IMR-90 (cell line): ENCODE results near the gene BGLAP. TPM values are rescaled to one million over a fixed set of nuclear protein-coding genes. Genes with fewer than 3 reads are reported as not detected.
A peak's percentile ranks its signal among the peaks of the same experiment; 100 is the strongest.

Experiments used
- ATAC-seq: fragments of 200-7000 bp; cut with Tn5 transposase; 2 replicates; pipeline ENCODE4 v1.9.1; 2020; ENCODE audit warnings: low read depth, mild to moderate bottlenecking, moderate library complexity
- BruUV-seq: library from RNA; stranded (reverse); fragments of 400-500 nt; replicated peaks from 2 replicates; lab custom pipeline; 2021; lab: Mats Ljungman, UMichigan
- CTCF ChIA-PET: fragments of 300-600 bp; formaldehyde crosslinking; extraction: SDS; loops from one replicate; lab custom pipeline; 2021; ENCODE audit warnings: antibody characterized with exemption; lab: Yijun Ruan, JAX
- POLR2A ChIA-PET: fragments of 300-600 bp; sonication (Branson Sonifier 250); formaldehyde crosslinking; loops from one replicate; lab custom pipeline; 2022; ENCODE audit warnings: antibody characterized with exemption; ENCODE audit not compliant: unreplicated experiment; lab: Charles Lee
- DNase-seq: peaks from one replicate; pipeline ENCODE4 v3.0.0; 2013
- H2AFZ ChIP-seq: replicated peaks from 2 replicates; pipeline ENCODE3; 2013; ENCODE audit warnings: low read length, mild to moderate bottlenecking; ENCODE audit not compliant: poor library complexity
- H2AK5ac ChIP-seq: 2 replicates; pipeline ENCODE4 v1.6.1; 2013; ENCODE audit warnings: low read depth, low read length, inconsistent platforms
- H2AK9ac ChIP-seq: replicated peaks from 2 replicates; pipeline ENCODE3; 2013; ENCODE audit warnings: mild to moderate bottlenecking, low read depth, low read length, moderate library complexity; ENCODE audit not compliant: poor library complexity
- H2BK120ac ChIP-seq: 2 replicates; pipeline ENCODE4 v1.6.1; 2013; ENCODE audit warnings: low read depth, low read length, inconsistent platforms
- H2BK15ac ChIP-seq: 3 replicates; pipeline ENCODE4 v1.6.1; 2013; ENCODE audit warnings: low read depth, low read length, inconsistent platforms
- H2BK20ac ChIP-seq: 2 replicates; pipeline ENCODE4 v1.6.1; 2013; ENCODE audit warnings: low read depth, mild to moderate bottlenecking, inconsistent platforms, low read length, moderate library complexity
- H2BK5ac ChIP-seq: 2 replicates; pipeline ENCODE4 v1.6.1; 2013; ENCODE audit warnings: mild to moderate bottlenecking, low read depth, low read length, inconsistent platforms; ENCODE audit not compliant: poor library complexity, severe bottlenecking
- H3K14ac ChIP-seq: replicated peaks from 2 replicates; pipeline ENCODE4 v1.6.1; 2013; ENCODE audit warnings: low read depth, low read length, inconsistent platforms
- H3K18ac ChIP-seq: 2 replicates; pipeline ENCODE4 v1.6.1; 2013; ENCODE audit warnings: low read depth, low read length, control low read depth
- H3K23ac ChIP-seq: 2 replicates; pipeline ENCODE4 v1.6.1; 2013; ENCODE audit warnings: low read depth, low read length, inconsistent platforms
- H3K27ac ChIP-seq: 2 replicates; pipeline ENCODE4 v1.5.1; 2013; ENCODE audit warnings: mild to moderate bottlenecking, control low read depth, low read length; ENCODE audit not compliant: insufficient read depth
- H3K27me3 ChIP-seq: 2 replicates; pipeline ENCODE4 v1.6.1; 2013; ENCODE audit warnings: low read length; ENCODE audit not compliant: control insufficient read depth, insufficient read depth
- H3K36me3 ChIP-seq: 2 replicates; pipeline ENCODE4 v1.6.1; 2013; ENCODE audit warnings: low read length, mixed read lengths; ENCODE audit not compliant: control insufficient read depth, insufficient read depth
- H3K4ac ChIP-seq: 2 replicates; pipeline ENCODE4 v1.6.1; 2013; ENCODE audit warnings: low read depth, low read length, inconsistent platforms
- H3K4me1 ChIP-seq: 2 replicates; pipeline ENCODE4 v1.6.1; 2013; ENCODE audit warnings: low read length, mixed read lengths; ENCODE audit not compliant: control insufficient read depth, insufficient read depth
- H3K4me2 ChIP-seq: 2 replicates; pipeline ENCODE4 v1.6.1; 2013; ENCODE audit warnings: low read depth, mild to moderate bottlenecking, control low read depth, low read length, moderate library complexity
- H3K4me3 ChIP-seq: 2 replicates; pipeline ENCODE4 v1.5.1; 2013; ENCODE audit warnings: low read depth, mild to moderate bottlenecking, control low read depth, low read length, moderate library complexity; ENCODE audit not compliant: insufficient read depth
- H3K56ac ChIP-seq: 2 replicates; pipeline ENCODE4 v1.6.1; 2013; ENCODE audit warnings: low read length, inconsistent platforms; ENCODE audit not compliant: insufficient read depth; ENCODE audit errors: extremely low read depth
- H3K79me1 ChIP-seq, 2 experiments: 2 replicates each; pipeline ENCODE4 v1.6.1; 2013; ENCODE audit warnings: low read length in 2 of 2, inconsistent platforms in 1 of 2, low read depth in 1 of 2
- H3K9ac ChIP-seq: 2 replicates; pipeline ENCODE4 v1.6.1; 2013; ENCODE audit warnings: low read depth, low read length, control low read depth
- H3K9me1 ChIP-seq: 2 replicates; pipeline ENCODE4 v1.6.1; 2013; ENCODE audit warnings: low read length, inconsistent platforms; ENCODE audit not compliant: insufficient read depth
- H3K9me3 ChIP-seq: 2 replicates; pipeline ENCODE4 v1.6.1; 2013; ENCODE audit warnings: low read length; ENCODE audit not compliant: control insufficient read depth, insufficient read depth
- H4K20me1 ChIP-seq: 2 replicates; pipeline ENCODE4 v1.6.1; 2013; ENCODE audit warnings: low read length, inconsistent platforms; ENCODE audit not compliant: insufficient read depth
- H4K5ac ChIP-seq: 2 replicates; pipeline ENCODE4 v1.6.1; 2013; ENCODE audit warnings: mild to moderate bottlenecking, low read depth, low read length, control low read depth
- H4K8ac ChIP-seq, 2 experiments: 2 replicates each; pipeline ENCODE4 v1.6.1; 2013; ENCODE audit warnings: low read depth in 2 of 2, low read length in 2 of 2, control low read depth in 1 of 2, inconsistent platforms in 1 of 2
- H4K91ac ChIP-seq: 2 replicates; pipeline ENCODE4 v1.6.1; 2013; ENCODE audit warnings: low read depth, low read length, inconsistent platforms; ENCODE audit not compliant: insufficient read depth
- BHLHE40 ChIP-seq: fragments of 150-350 bp; IDR thresholded peaks from 2 replicates; pipeline ENCODE4 v1.6.1; 2016; ENCODE audit warnings: mild to moderate bottlenecking, low read depth, low read length
- CEBPB ChIP-seq: IDR thresholded peaks from 2 replicates; pipeline ENCODE4 v1.6.1; 2012; ENCODE audit warnings: low read depth, low read length, improper control_type of control experiment
- CHD1 ChIP-seq: IDR thresholded peaks from 2 replicates; pipeline ENCODE4 v1.6.1; 2012; ENCODE audit warnings: low read depth, low read length, improper control_type of control experiment
- MAFK ChIP-seq: IDR thresholded peaks from 2 replicates; pipeline ENCODE4 v1.6.1; 2012; ENCODE audit warnings: low read depth, low read length, improper control_type of control experiment
- MAZ ChIP-seq: IDR thresholded peaks from 2 replicates; pipeline ENCODE4 v1.6.1; 2012; ENCODE audit warnings: low read depth, mild to moderate bottlenecking, low read length, improper control_type of control experiment, moderate library complexity, borderline replicate concordance
- MXI1 ChIP-seq: IDR thresholded peaks from 2 replicates; pipeline ENCODE4 v1.6.1; 2012; ENCODE audit warnings: low read depth, mild to moderate bottlenecking, low read length, moderate library complexity, borderline replicate concordance
- NFE2L2 ChIP-seq: fragments of 150-350 bp; IDR thresholded peaks from 2 replicates; pipeline ENCODE4 v1.6.1; 2016; ENCODE audit warnings: low read depth, mild to moderate bottlenecking, low read length
- POLR2A ChIP-seq: IDR thresholded peaks from 2 replicates; pipeline ENCODE4 v1.6.1; 2012; ENCODE audit warnings: mild to moderate bottlenecking, low read depth, low read length
- RAD21 ChIP-seq: IDR thresholded peaks from 2 replicates; pipeline ENCODE4 v1.6.1; 2012; ENCODE audit warnings: low read length, improper control_type of control experiment
- RCOR1 ChIP-seq: IDR thresholded peaks from 2 replicates; pipeline ENCODE4 v1.6.1; 2012; ENCODE audit warnings: mild to moderate bottlenecking, low read length, improper control_type of control experiment; ENCODE audit not compliant: insufficient replicate concordance
- RFX5 ChIP-seq: IDR thresholded peaks from 2 replicates; pipeline ENCODE4 v1.8.0; 2012; ENCODE audit warnings: low read depth, mild to moderate bottlenecking, low read length, moderate library complexity
- WGBS, 2 experiments: methylation state at CpG; one replicate each; pipeline versions ENCODE4 v1.1.5 to v1.1.7; 2013; ENCODE audit warnings: missing lambda C conversion rate in 2 of 2; ENCODE audit not compliant: insufficient read length in 1 of 2; ENCODE audit errors: extremely low coverage in 2 of 2; 5-methylcytosine and 5-hydroxymethylcytosine counted together
- dilution Hi-C: fragments of 300-500 bp; cut with HindIII; formaldehyde crosslinking; loops from one replicate; pipeline ENCODE4 v1.14.3; 2018; ENCODE audit warnings: low sequenced_read_pairs; ENCODE audit not compliant: unreplicated experiment
- in situ Hi-C: fragments of 300-500 bp; cut with MboI; formaldehyde crosslinking; loops from 3 replicates; pipeline ENCODE4 v1.14.3; 2019; ENCODE audit warnings: low sequenced_read_pairs, inconsistent platforms, mixed read lengths
- intact Hi-C: fragments of 100-400 bp; cut with micrococcal nuclease; formaldehyde crosslinking; loops from 2 replicates; pipeline ENCODE4 v1.10.0; 2022
- polyA plus RNA-seq, 3 experiments: library from polyadenylated mRNA; depleted of rRNA; stranded (reverse); fragments of >200 nt; gene quantifications; 2 replicates each; pipeline ENCODE4 v1.2.3, GENCODE V29; 2012; ENCODE audit warnings: low replicate concordance in 1 of 3
- total RNA-seq: library from RNA; depleted of rRNA; stranded (reverse); fragments of >200 nt; gene quantifications from 2 replicates; pipeline ENCODE4 v1.2.3, GENCODE V29; 2012
- TF ChIP-seq, protein P1 (sequence below): conservative IDR thresholded peaks from 2 replicates; pipeline ENCODE4 v1.5.1; 2012; ENCODE audit warnings: mild to moderate bottlenecking, low read depth, low read length, improper control_type of control experiment
- TF ChIP-seq, protein P2 (sequence below): fragments of 150-350 bp; IDR thresholded peaks from 2 replicates; pipeline ENCODE4 v1.6.1; 2016; ENCODE audit warnings: low read depth, mild to moderate bottlenecking, low read length, moderate library complexity, borderline replicate concordance
- TF ChIP-seq, protein P3 (sequence below): fragments of 150-350 bp; IDR thresholded peaks from 2 replicates; pipeline ENCODE4 v1.6.1; 2017; ENCODE audit warnings: mild to moderate bottlenecking, antibody characterized with exemption, low read length, low read depth

BGLAP gene
- total and polyA plus RNA-seq, 2 of the 4 experiments (the other 2 are of a cell fraction), result 0.67 TPM; not detected in 1

DNA sequence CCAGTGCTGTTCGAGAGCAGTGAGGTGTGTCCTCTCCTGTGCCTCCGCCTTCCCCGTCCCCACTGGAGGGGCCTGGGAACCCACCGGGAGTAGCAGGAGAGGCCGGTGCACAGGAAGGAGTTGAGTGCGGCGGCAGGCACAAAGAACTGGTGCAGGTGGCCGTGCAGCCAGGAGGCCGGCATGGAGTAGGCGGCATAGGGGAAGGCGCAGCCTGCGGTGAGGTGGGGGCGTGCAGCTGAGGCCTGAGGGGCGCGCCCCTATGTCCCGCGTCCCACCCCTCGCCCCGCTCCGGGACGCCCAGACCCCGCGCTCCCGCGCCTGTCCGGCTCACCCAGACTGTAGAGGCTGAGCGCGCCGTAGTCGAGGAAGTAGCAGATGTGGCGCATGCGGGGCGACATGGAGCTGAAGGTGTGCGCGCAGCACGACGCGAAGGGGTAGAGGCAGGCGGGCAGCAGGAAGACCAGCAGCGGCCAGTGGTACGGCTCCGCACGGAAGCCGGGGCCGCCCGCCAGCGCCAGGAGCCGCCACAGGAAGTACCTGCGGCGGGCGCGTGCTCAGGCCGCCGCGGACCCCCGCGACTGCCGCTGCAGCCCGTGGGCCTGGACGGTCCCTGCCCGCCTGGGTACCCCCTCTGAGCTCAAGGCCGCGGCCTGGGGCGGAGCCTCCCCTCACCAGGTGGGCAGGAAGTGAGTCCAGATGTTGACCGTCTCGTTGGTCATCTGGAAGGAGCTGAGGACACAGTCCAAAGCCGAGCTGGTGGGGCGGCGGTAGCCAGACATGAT lies 3.7 kb downstream of the BGLAP start:
- ChIA-PET CTCF (no interaction called here), POLR2A (interaction anchor here (0.6 kb wide), 1 partner anchor 113 kb away, joined by 9 read pairs; no protein-coding TSS in a partner anchor)
- WGBS, 2 experiments, result 7% methylated on average over 38 of the region's 69 CpGs; no CpG with 5 or more reads in 1 of the 2 experiments
- Histone ChIP-seq H2BK5ac (no peak overlapping the region), H2AK9ac (peak overlapping the region; percentile 63), H3K56ac (no peak overlapping the region), H4K20me1 (no peaks in the 10 kb centered on the region; the same call in none of the 2 replicates), H3K14ac (no peak overlapping the region), H4K91ac (no peak overlapping the region), H2BK20ac (no peak overlapping the region), H2AFZ (peak overlapping the region; percentile 87), H3K4me3 (peak overlapping the region; percentile 29), H3K4ac (no peak overlapping the region), H2BK15ac (no peak overlapping the region), H3K27me3 (peaks cover 12% of the 10 kb centered on the region; the same call in 1 of the 2 replicates), H3K23ac (peak overlapping the region; percentile 66; the same call in 1 of the 2 replicates), H3K36me3 (peaks cover 21% of the 10 kb centered on the region), H3K27ac (no peak overlapping the region), H3K9me1 (peaks cover 5% of the 10 kb centered on the region; the same call in 1 of the 2 replicates), H3K79me1 (no peaks in the 10 kb centered on the region), H2AK5ac (0 out of 2 replicates have a peak overlapping the region, but pooled peaks have one; percentile 24), H4K5ac (no peak overlapping the region), H3K4me1 (peaks cover 2% of the 10 kb centered on the region; the same call in 1 of the 2 replicates), H3K9ac (no peak overlapping the region), H3K18ac (no peak overlapping the region), H2BK120ac (no peak overlapping the region), H4K8ac (no peak overlapping the region; a peak in 1 of 4 replicates), H3K9me3 (no peaks in the 10 kb centered on the region), H3K4me2 (peak overlapping the region; percentile 85)
- DNase-seq, result no peak
- no TSS peak for BruUV-seq
- dilution Hi-C loops (no loop called here), in situ Hi-C loops (no loop called here), intact Hi-C loops (loop anchor here (1.0 kb wide), 1 partner anchor 34 kb away; no protein-coding TSS in a partner anchor)
- peak; percentile 40 for ATAC-seq
- TF ChIP-seq, protein P1, sequence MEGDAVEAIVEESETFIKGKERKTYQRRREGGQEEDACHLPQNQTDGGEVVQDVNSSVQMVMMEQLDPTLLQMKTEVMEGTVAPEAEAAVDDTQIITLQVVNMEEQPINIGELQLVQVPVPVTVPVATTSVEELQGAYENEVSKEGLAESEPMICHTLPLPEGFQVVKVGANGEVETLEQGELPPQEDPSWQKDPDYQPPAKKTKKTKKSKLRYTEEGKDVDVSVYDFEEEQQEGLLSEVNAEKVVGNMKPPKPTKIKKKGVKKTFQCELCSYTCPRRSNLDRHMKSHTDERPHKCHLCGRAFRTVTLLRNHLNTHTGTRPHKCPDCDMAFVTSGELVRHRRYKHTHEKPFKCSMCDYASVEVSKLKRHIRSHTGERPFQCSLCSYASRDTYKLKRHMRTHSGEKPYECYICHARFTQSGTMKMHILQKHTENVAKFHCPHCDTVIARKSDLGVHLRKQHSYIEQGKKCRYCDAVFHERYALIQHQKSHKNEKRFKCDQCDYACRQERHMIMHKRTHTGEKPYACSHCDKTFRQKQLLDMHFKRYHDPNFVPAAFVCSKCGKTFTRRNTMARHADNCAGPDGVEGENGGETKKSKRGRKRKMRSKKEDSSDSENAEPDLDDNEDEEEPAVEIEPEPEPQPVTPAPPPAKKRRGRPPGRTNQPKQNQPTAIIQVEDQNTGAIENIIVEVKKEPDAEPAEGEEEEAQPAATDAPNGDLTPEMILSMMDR, result no peak
- TF ChIP-seq MAFK, result no peak
- no peak for TF ChIP-seq MXI1
- no peak for TF ChIP-seq BHLHE40
- no peak for TF ChIP-seq RAD21
- TF ChIP-seq, protein P2, sequence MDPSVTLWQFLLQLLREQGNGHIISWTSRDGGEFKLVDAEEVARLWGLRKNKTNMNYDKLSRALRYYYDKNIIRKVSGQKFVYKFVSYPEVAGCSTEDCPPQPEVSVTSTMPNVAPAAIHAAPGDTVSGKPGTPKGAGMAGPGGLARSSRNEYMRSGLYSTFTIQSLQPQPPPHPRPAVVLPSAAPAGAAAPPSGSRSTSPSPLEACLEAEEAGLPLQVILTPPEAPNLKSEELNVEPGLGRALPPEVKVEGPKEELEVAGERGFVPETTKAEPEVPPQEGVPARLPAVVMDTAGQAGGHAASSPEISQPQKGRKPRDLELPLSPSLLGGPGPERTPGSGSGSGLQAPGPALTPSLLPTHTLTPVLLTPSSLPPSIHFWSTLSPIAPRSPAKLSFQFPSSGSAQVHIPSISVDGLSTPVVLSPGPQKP, result no peak
- TF ChIP-seq CEBPB, result no peak
- no peak for TF ChIP-seq RFX5
- TF ChIP-seq, protein P3, sequence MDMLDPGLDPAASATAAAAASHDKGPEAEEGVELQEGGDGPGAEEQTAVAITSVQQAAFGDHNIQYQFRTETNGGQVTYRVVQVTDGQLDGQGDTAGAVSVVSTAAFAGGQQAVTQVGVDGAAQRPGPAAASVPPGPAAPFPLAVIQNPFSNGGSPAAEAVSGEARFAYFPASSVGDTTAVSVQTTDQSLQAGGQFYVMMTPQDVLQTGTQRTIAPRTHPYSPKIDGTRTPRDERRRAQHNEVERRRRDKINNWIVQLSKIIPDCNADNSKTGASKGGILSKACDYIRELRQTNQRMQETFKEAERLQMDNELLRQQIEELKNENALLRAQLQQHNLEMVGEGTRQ, result no peak
- no peak for TF ChIP-seq POLR2A
- TF ChIP-seq MAZ, result no peak
- TF ChIP-seq NFE2L2, result no peak
- no peak for TF ChIP-seq RCOR1
- TF ChIP-seq CHD1, result no peak
